ENCODE results near the gene RPS6KL1.

The RPS6KL1 gene

DNA sequence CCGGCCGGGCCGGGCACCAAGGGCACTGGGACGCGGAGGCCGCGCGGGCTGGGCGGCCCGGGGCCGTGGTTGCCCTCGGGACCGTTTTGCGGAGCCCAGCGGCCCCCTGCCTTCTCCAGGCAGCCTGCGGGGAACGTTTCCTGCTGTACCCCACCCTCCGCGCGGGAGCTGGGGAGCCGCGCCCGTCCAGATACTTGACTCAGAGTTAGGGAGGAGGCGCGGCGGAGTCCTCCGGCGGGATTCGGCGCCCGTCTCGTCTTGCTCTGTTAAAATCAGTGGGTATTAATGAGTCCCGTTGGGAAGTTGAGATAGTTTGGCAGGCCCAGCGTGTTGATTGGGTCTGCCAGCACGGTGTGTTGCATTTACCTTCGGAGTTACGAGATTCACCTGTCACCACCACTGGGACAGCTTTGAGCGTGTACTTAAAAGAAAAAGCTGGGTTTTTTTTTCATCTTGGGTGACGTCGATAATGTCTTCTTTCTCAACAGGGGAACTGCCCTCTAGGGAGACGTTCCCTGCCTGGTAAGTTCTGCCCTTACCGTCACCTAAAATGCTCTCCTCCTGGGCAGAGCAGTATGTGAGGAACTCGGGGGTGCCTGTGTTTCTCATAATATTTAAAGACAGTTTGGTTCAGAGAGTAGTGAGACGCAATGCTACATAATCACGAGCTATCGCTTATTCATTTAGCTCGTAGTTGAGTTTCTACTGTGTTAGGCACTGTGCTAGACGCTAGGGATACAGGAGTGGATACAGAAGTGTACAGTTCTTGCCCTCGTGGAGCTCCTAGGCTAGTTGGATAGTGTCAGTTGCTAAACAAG lies 40.7 kb downstream of the RPS6KL1 start:
- DNase-seq = no peak

- DNase-seq = peak; percentile 34
Measured at GRCh38 chr14:74881431-74882102, 41.5 kb downstream of the RPS6KL1 start, which contains the start of gene DLST. Gene DLST (plus strand): TSS chr14:74881916. CDS start chr14:74881954, 38 bp downstream.

GRCh38 chr14:74879427-74880182 lies 43.5 kb downstream of the RPS6KL1 start:
- no peak for DNase-seq

DNA sequence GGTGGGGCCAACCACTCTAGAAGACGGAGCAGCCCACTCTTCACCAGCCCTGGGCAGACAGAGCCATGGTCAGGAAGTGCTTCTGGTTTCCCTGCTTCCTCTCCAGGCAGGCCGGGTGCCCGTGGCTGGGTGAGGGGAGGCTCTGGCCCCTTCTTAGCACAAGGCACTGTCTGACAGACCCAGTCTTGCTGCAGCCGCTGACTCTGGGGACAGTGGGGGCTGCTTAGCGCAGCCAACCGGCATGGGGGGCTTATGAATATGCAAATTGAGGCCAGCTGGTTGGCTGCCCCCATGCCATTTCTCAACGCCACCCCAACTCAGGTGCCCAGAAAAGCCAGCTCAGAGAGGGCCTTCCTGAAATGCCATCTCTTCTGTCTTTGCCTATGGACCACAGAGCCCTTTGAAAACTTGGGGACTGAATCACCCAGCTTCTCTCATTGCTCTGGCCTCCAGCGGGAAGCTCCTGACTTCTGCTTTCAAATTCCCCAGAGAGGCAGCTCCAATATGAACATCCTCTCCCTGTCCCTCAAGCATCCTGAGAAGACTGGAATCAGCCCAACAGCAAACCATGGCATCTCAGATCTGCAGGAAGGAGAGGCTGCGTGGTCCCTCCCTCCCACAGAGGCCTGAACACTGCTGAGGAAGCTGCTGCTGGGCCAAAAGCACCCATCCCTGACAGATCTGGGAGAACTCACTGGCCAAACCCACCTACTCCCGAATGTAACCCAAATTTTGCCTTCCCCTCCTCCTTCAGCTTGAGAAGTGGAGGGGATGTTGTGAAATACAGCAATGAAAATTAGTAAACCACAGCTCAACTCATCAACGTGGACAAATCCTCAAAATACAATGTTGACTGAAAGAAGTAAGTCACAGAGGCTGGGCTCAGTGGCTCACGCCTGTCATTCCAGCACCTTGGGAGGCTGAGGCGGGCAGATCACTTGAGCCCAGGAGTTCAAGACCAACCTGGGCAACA lies 46.8 kb downstream of the RPS6KL1 start, which contains the start of gene PROX2:
TSS of gene PROX2 (minus strand) at position 205 of the 973 bp plus-strand sequence. CDS start 12,311 bp downstream, outside the sequence.
- no peak for DNase-seq

- no peak for DNase-seq
Measured at GRCh38 chr14:74875204-74875603, 47.9 kb downstream of the RPS6KL1 start.

DNA sequence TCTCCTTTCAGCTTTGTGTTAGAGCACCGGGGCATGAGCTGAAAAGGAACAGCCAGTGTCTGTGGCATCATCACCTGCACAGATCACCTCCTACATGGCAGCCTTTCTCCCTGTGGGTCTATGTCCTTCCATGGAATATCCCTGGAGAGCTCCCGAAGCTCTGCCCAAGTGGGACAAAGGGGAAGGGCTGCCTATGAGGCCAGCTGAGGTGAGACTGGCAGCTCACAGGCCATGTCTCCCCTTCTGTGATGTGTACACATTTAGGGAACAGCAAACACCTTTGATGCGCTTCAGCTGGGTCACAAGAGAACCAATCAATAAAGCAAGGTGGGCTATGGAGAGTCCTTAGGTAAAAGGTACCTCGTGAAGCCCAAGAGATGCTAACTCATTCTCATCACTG lies 51.2 kb downstream of the RPS6KL1 start:
- no peak for DNase-seq

GRCh38 chr14:74868739-74869138 lies 54.3 kb downstream of the RPS6KL1 start:
- DNase-seq = no peak

DNA sequence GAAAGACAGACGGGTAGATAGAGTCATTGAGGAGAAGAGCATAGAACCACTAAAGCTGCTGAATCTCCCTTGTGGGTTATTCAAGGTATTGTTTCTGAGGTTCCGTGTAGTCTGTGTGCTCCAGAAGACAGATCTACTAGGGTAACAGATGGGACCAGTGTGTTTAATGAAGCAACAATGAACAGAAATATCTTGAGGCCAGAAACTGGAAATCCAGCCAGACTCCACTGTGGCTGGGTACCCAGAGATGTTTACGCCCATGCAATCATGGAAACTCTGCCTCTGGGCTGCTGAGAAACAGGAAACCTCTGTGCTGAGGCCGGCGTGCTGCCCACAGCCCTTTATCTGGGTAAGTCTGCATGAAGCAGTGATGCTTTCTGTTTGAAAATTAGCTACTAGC lies 55.4 kb downstream of the RPS6KL1 start:
- DNase-seq = no peak

DNA sequence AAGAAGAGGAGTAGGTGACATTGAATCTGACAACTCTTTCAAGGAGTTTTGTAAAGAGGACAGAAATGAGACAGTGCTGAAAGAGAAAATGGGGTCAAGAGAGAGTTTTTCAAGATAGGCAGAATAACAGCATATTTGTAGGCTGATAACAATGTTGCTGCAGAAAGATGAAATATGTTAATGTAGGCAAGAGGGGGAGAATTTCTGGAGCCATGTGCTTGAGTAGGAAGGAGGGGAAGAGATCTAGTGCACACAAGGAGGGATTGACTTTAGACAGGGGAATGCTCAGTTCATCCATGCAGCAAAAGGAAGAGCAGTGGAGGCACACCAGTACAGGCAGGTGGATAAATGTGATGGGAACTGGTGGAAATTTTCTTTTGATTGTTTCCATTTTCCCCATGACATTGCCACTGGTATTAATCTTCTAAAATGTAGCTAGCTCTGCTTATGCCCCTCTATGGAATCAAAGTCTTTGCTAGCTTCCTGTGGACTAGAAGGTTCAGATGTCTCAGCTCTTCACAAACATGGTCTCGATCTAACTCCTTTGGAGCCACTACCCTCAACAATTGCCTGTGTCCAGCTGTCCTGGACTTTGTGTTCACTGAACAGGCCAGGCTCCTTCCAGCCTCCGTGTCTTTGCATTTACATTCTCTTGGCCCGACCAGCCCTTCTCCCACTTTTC lies 56.2 kb downstream of the RPS6KL1 start:
- no peak for DNase-seq

GRCh38 chr14:74865156-74865555 lies 57.9 kb downstream of the RPS6KL1 start:
- no peak for DNase-seq

DNA sequence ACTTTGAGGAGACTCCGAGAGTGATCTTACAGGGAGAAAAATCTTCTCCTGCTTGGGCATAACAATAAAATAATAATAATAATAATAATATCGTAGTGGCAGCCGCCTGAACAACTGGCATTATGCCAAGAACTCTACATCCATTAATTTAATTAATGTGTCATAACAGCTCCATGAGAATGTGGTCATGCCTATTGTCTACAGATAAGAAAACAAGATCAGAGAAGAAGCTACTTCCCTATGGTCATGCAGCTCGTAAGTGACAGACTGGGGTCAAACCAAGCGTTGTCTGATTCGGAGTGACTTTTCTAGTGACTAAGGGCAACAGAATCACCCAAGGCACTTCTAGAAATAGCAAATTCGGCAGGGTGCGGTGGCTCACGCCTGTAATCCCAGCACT lies 58.9 kb downstream of the RPS6KL1 start:
- DNase-seq = no peak

DNA sequence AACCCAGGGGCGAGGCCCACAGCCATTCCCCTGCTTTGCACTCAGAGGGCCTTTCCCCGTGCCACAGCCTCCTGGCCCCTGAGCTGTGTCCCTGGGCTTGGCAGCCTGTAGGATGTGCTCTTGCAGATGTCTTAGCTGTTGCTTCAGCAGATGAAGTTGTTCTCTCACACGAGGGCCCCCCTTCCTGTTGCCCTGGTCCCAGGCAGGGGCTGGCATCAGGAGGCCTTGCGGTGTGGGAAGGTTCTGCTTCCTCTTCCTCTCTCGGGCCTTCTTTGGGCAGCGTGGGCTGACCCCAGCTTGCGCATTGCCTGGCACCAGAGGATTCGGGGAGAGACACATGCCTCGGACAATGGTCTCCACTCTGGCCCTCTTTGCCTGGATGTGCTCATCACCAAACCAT lies 59.8 kb downstream of the RPS6KL1 start:
- no peak for DNase-seq

- DNase-seq = no peak
Measured at GRCh38 chr14:74861734-74862090, 61.3 kb downstream of the RPS6KL1 start.

DNA sequence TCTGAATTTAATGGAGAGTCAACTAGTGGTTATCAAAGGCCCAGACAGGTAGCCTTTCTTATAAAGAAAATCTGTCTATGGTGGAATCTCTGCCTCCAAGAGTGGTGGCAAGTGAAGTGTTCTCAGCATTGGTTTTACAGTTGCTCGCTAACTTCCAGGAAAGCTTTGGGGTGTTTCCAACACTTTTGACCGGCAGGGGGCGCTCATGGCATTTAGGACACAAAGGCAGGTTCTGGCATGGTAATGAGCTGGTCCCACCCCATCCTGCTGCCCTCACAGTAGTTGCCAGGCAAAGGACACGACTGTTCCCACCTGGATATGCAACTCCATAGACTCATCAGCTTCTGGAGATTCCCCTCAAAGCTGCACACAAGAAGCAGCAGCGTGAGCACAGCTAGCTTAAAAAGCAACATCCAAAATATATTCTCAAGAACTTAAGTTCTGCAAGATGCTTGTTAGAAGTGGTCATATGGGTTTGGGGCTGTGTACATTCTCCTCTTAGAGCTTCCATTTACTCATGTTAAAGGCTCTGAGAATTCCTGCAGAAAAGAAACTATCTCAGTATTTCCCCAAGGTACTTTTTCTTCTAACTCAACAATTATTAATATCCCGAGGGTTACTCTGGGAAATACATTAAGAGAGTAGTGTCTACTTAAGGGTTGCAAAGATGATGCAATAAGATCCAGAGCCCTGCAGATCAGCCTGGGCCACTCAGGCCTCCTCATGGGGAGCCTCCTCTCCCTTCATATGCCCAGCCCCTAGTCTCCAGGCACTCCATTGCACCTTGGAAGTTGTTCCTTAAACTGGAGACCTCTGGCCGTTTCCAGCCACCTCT lies 61.9 kb downstream of the RPS6KL1 start:
- peak; percentile 8 for DNase-seq

GRCh38 chr14:74859757-74860552 lies 63.1 kb downstream of the RPS6KL1 start:
- no peak for DNase-seq

DNA sequence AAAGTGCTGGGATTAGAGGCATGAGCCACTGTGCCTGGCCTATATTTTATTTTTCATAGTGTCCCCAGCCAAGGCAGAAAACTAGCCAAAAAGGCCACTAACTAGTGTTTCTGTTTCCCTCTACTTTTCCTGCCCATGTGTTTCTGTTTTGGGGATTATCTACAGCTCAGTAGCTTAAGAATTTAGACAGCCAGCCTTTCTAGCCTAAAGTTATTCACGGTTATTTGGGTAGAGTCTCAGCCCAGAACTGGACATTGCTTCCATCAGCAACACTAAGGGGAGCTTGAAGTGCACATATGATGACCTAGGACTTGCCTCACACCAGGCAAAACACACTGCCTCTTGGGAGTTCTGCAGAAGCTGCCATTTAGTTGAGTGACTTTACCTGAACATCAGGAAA lies 65.0 kb downstream of the RPS6KL1 start:
- no peak for DNase-seq

GRCh38 chr14:74856366-74856765 lies 66.7 kb downstream of the RPS6KL1 start:
- no peak for DNase-seq

GRCh38 chr14:74855945-74856344 lies 67.1 kb downstream of the RPS6KL1 start:
- no peak for DNase-seq

DNA sequence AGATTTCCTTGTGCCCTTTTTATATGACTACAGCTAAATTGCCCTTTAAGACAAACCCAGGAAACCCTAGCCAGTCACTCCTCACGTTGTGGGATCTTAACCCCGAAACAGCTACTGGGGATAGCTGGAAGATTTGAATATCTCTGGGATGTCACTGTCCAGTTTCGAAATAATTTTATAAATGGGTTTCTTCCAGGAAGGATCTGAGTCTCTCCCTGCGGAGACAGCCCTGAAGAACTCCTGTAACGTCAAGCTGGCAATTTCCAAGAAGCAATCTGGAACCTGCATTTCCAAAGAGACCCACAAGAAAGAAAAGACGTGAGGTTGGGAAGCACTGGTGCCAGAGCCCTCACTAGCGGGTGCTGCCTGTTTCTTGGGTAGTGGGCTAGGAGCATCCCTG lies 68.0 kb downstream of the RPS6KL1 start:
- no peak for DNase-seq
